ENCODE results near the gene NR1D1.

- TF ChIP-seq, protein P1, sequence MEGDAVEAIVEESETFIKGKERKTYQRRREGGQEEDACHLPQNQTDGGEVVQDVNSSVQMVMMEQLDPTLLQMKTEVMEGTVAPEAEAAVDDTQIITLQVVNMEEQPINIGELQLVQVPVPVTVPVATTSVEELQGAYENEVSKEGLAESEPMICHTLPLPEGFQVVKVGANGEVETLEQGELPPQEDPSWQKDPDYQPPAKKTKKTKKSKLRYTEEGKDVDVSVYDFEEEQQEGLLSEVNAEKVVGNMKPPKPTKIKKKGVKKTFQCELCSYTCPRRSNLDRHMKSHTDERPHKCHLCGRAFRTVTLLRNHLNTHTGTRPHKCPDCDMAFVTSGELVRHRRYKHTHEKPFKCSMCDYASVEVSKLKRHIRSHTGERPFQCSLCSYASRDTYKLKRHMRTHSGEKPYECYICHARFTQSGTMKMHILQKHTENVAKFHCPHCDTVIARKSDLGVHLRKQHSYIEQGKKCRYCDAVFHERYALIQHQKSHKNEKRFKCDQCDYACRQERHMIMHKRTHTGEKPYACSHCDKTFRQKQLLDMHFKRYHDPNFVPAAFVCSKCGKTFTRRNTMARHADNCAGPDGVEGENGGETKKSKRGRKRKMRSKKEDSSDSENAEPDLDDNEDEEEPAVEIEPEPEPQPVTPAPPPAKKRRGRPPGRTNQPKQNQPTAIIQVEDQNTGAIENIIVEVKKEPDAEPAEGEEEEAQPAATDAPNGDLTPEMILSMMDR (conservative IDR thresholded peaks at IDR 0.05; ENCODE audit: low read length), result no peak
- no peak for TF ChIP-seq EZH2phosphoT487 (IDR thresholded peaks at IDR 0.05; ENCODE audit: borderline replicate concordance, low read depth, low read length)
Measured at GRCh38 chr17:40090237-40091119, 9.9 kb downstream of the NR1D1 start.
